ENCODE measurements around the gene ANOS1. TPM values are rescaled to one million over a fixed set of nuclear protein-coding genes. Genes with fewer than 3 reads are reported as not detected.

ANOS1 gene
- total and polyA plus RNA-seq, 2 donors (not counting 3 experiments of a cell fraction or from before 2014, with no cell fraction given), result 0.55 to 0.87 TPM

GRCh38 chrX:8579602-8580001 is 152.3 kb downstream of the ANOS1 start:
- no peak overlapping the region for H3K4me3 ChIP-seq (replicated peaks in 1 of 3; ENCODE audit: insufficient read depth in 1 of 3, low read depth in 1 of 3, low read length in 3 of 3)
- no peak for DNase-seq (ENCODE audit: low read depth, low spot score)
- H3K4me1 ChIP-seq (ENCODE audit: control insufficient read depth, extremely low read depth, insufficient read depth, low read length), result no peaks in the 10 kb centered on the region
- no peaks in the 10 kb centered on the region for H3K36me3 ChIP-seq (ENCODE audit: control insufficient read depth in 2 of 2, extremely low read depth in 1 of 2, insufficient read depth in 2 of 2, low read length in 2 of 2)
- dilution Hi-C loops (cut with MboI; ENCODE audit: extremely low pct_ligation_motif_present, low sequenced_read_pairs), result no loop called here
- H2AFZ ChIP-seq (ENCODE audit: low read depth, low read length), result no peak overlapping the region
- no TSS peak for BruUV-seq (replicated peaks)
- H3K9ac ChIP-seq (replicated peaks; ENCODE audit: extremely low read depth, insufficient read depth, low read length), result no peak overlapping the region
- POLR2A ChIA-PET, result no interaction called here
- intact Hi-C loops (cut with micrococcal nuclease), result no loop called here
- H3K27me3 ChIP-seq (ENCODE audit: control insufficient read depth in 2 of 2, insufficient read depth in 2 of 2, low read length in 2 of 2), result no peaks in the 10 kb centered on the region
- no peaks in the 10 kb centered on the region for H4K20me1 ChIP-seq (replicated peaks; ENCODE audit: control insufficient read depth, extremely low read depth, insufficient read depth, low read length)
- no peak overlapping the region for H3K4me2 ChIP-seq (ENCODE audit: insufficient read depth, low read length)
- CTCF ChIA-PET, result no interaction called here
- TF ChIP-seq FOS (IDR thresholded peaks at IDR 0.05; ENCODE audit: borderline replicate concordance, insufficient read depth, low read length), result no peak
- no peak for TF ChIP-seq POLR2AphosphoS5 (IDR thresholded peaks at IDR 0.05; ENCODE audit: insufficient read depth, low read depth, low read length)
- no peak for TF ChIP-seq EZH2 (IDR thresholded peaks at IDR 0.05; ENCODE audit: borderline replicate concordance, low read depth, low read length, severe bottlenecking)
- no peak for TF ChIP-seq MYC (IDR thresholded peaks at IDR 0.05; ENCODE audit: low read depth, low read length)
- no peak for TF ChIP-seq MAX (IDR thresholded peaks at IDR 0.05; ENCODE audit: insufficient read depth, insufficient read length)
- no peak for TF ChIP-seq POLR2A (IDR thresholded peaks at IDR 0.05; ENCODE audit: low read depth, low read length)
- TF ChIP-seq CTCF (IDR thresholded peaks at IDR 0.05; ENCODE audit: extremely low read depth in 1 of 2, insufficient read depth in 1 of 2, low read depth in 1 of 2, low read length in 2 of 2), result no peak
- TF ChIP-seq JUN (IDR thresholded peaks at IDR 0.05; ENCODE audit: borderline replicate concordance, insufficient read depth, insufficient read length, low read depth), result no peak
- no peak for TF ChIP-seq GATA2 (IDR thresholded peaks at IDR 0.05; ENCODE audit: insufficient read depth, insufficient read length, low read depth, low read length)
- no peaks in the 10 kb centered on the region for H3K9me1 ChIP-seq (replicated peaks; ENCODE audit: control insufficient read depth, extremely low read depth, insufficient read depth, low read length)
- no peaks in the 10 kb centered on the region for H3K9me3 ChIP-seq (replicated peaks; ENCODE audit: control insufficient read depth, insufficient read depth, low read length)
- FAIRE-seq, result no peak
- H3K27ac ChIP-seq (ENCODE audit: insufficient read depth, low read depth, low read length), result no peak overlapping the region
- no peaks in the 10 kb centered on the region for H3K79me2 ChIP-seq (ENCODE audit: control insufficient read depth, insufficient read depth, low read length)

All from endothelial cell of umbilical vein (primary cell).